ENCODE data around the gene NACC2. TPM values are rescaled to one million over a fixed set of nuclear protein-coding genes. Genes with fewer than 3 reads are reported as not detected.

NACC2 gene
- total RNA-seq, 2 experiments from 2014 or later, result 6.0 to 6.2 TPM

GRCh38 chr9:136026266-136026942, 68.7 kb downstream of the NACC2 start:
- H3K9me3 Mint-ChIP-seq, result no peaks in the 10 kb centered on the region
- no peak for ATAC-seq
- no peak for DNase-seq
- no peaks in the 10 kb centered on the region for H3K27me3 Mint-ChIP-seq
- H3K4me1 Mint-ChIP-seq (ENCODE audit: low read depth), result peaks cover 2% of the 10 kb centered on the region
- intact Hi-C loops (cut with micrococcal nuclease), result no loop called here
- TF ChIP-seq CTCF (IDR thresholded peaks at IDR 0.05), result no peak
- ChIA-PET CTCF (no interaction called here), POLR2A (no interaction called here)
- no peak overlapping the region for H3K4me3 Mint-ChIP-seq
- H3K36me3 Mint-ChIP-seq (ENCODE audit: low read depth), result peaks cover 4% of the 10 kb centered on the region
- H3K27ac Mint-ChIP-seq, result no peak overlapping the region

GRCh38 chr9:136025481-136025880, 69.6 kb downstream of the NACC2 start:
- DNase-seq (no peak), ATAC-seq (no peak)
- intact Hi-C loops (cut with micrococcal nuclease), result no loop called here
- no peaks in the 10 kb centered on the region for H3K9me3 Mint-ChIP-seq
- H3K36me3 Mint-ChIP-seq (ENCODE audit: low read depth), result peaks cover 4% of the 10 kb centered on the region
- no peak overlapping the region for H3K4me3 Mint-ChIP-seq
- ChIA-PET CTCF (no interaction called here), POLR2A (no interaction called here)
- TF ChIP-seq CTCF (IDR thresholded peaks at IDR 0.05), result no peak
- H3K27me3 Mint-ChIP-seq, result no peaks in the 10 kb centered on the region
- peaks cover 3% of the 10 kb centered on the region for H3K4me1 Mint-ChIP-seq (ENCODE audit: low read depth)
- no peak overlapping the region for H3K27ac Mint-ChIP-seq

DNA sequence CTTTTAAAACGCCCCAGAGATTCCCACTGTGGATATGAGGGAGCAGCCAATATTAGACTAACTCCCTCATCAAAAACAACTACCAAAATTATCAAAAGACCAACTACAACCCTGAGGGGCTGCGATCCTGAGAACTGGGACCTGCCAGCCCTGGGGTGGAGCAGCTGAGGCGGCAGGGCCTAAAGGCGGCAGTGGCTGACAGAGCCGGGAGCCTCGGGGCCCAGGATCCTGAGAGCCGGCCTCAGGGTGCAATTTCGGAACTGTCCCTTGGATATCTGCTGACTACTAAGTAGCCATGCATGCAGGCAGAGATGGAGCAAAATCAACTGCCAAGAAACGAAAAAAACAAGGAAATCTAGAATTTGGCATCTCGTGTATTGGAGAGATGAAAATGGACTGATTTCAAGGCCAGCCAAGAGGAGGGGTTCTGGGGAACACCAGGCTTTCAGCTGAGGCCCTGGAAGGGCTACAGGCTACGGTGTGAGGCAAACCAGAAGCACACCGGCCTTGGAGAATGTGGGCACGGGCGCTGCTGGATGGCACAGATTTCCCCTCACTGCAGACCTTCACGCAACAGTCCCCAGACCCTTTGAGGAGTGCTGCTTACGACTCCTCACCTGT, 70.3 kb downstream of the NACC2 start:
- H3K4me1 Mint-ChIP-seq (ENCODE audit: low read depth), result peaks cover 5% of the 10 kb centered on the region
- CTCF ChIA-PET, result no interaction called here

GRCh38 chr9:136024286-136024685, 70.8 kb downstream of the NACC2 start:
- peaks cover 5% of the 10 kb centered on the region for H3K4me1 Mint-ChIP-seq (ENCODE audit: low read depth)
- intact Hi-C loops (cut with micrococcal nuclease), result no loop called here
- no peak for TF ChIP-seq CTCF (IDR thresholded peaks at IDR 0.05)
- no peak for DNase-seq
- H3K36me3 Mint-ChIP-seq (ENCODE audit: low read depth), result peaks cover 4% of the 10 kb centered on the region
- no peak for ATAC-seq
- H3K9me3 Mint-ChIP-seq, result no peaks in the 10 kb centered on the region
- CTCF ChIA-PET, result no interaction called here
- no peak overlapping the region for H3K4me3 Mint-ChIP-seq
- H3K27me3 Mint-ChIP-seq, result no peaks in the 10 kb centered on the region
- no peak overlapping the region for H3K27ac Mint-ChIP-seq
- POLR2A ChIA-PET, result no interaction called here

More for the DNA sequence above, 70.3 kb downstream of the NACC2 start:
- ATAC-seq (no peak), DNase-seq (no peak)
- Mint-ChIP-seq H3K27me3 (no peaks in the 10 kb centered on the region), H3K9me3 (no peaks in the 10 kb centered on the region), H3K36me3 (ENCODE audit: low read depth) (peaks cover 4% of the 10 kb centered on the region), H3K27ac (no peak overlapping the region), H3K4me3 (no peak overlapping the region)
- POLR2A ChIA-PET, result no interaction called here
- no peak for TF ChIP-seq CTCF (IDR thresholded peaks at IDR 0.05)
- intact Hi-C loops (cut with micrococcal nuclease), result no loop called here

- Mint-ChIP-seq H3K36me3 (ENCODE audit: low read depth) (peaks cover 4% of the 10 kb centered on the region), H3K27me3 (no peaks in the 10 kb centered on the region), H3K4me1 (ENCODE audit: low read depth) (peaks cover 5% of the 10 kb centered on the region), H3K27ac (no peak overlapping the region), H3K9me3 (no peaks in the 10 kb centered on the region), H3K4me3 (no peak overlapping the region)
- ATAC-seq (no peak), DNase-seq (no peak)
- no peak for TF ChIP-seq CTCF (IDR thresholded peaks at IDR 0.05)
- ChIA-PET POLR2A (no interaction called here), CTCF (no interaction called here)
- intact Hi-C loops (cut with micrococcal nuclease), result no loop called here
Observed at GRCh38 chr9:136023410-136024225, 71.5 kb downstream of the NACC2 start.

All from activated CD8-positive, alpha-beta T cell treated with anti-CD3 and anti-CD28 coated beads for 36 hours (primary cell).